Fibroblast of the aortic adventitia (primary cell): ENCODE data around the gene RGS10. TPM values are rescaled to one million over a fixed set of nuclear protein-coding genes. Genes with fewer than 3 reads are reported as not detected.

ENCODE experiments used
- DNase-seq: peaks from one replicate; pipeline ENCODE4 v3.0.0-alpha.2; 2010; ENCODE audit warnings: low read depth
- H3K4me3 ChIP-seq: 2 replicates; pipeline ENCODE4 v1.5.1; 2011; ENCODE audit warnings: low read depth, mild to moderate bottlenecking, control low read depth, low read length, moderate library complexity
- total RNA-seq: library from RNA; depleted of rRNA; stranded (reverse); fragments of >200 nt; gene quantifications from 2 replicates; pipeline ENCODE4 v1.2.3, GENCODE V29; 2012; ENCODE audit warnings: low replicate concordance
- TF ChIP-seq, protein P1 (sequence below): IDR thresholded peaks from 2 replicates; pipeline ENCODE4 v1.5.1; 2011; ENCODE audit warnings: mild to moderate bottlenecking, low read length, control low read depth, inconsistent platforms; ENCODE audit not compliant: insufficient read depth

RGS10 gene
- total RNA-seq, 1 donor, result 42.4 TPM

DNA sequence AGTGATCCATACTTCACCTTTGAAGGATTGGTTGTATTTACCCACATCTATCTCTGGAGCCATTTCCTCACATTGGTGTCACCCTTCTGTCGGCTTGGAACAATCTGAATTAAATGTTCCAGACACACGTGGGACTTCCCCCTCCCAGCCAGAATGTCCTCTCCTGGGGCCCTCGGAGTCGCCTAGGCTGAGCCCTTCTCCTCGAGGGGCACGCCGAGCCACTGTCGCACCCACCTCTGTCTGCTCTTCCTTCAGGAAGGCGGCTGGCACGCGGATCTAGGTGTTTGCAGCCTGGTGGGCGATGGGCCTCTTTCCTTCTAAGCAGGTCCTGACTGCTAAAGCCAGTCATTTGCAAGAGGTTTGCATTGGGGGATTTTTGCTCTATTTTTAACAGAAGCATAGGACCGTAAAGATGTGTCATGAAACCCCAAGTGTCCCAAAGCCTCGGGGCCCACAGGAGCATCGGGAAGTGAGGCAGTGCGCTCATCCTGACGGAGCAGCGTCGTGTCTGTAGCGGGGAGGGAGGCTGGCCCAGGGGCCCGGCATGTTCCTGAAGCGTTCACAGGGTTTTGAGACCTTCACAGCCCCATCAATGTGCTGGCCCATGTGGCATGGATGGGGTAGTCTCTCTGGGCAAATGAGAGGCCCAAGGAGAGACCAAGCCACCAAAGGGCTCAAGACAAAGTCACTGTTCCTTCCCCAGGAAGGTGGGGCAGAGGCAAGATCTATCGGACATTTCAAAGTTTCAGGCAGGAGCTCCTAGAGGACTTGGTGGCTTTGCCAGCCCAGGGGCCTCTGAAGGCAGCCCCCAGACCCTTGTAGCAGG is 86.7 kb downstream of the RGS10 start:
- DNase-seq, result no peak
- H3K4me3 ChIP-seq, result no peak overlapping the region
- TF ChIP-seq, protein P1, sequence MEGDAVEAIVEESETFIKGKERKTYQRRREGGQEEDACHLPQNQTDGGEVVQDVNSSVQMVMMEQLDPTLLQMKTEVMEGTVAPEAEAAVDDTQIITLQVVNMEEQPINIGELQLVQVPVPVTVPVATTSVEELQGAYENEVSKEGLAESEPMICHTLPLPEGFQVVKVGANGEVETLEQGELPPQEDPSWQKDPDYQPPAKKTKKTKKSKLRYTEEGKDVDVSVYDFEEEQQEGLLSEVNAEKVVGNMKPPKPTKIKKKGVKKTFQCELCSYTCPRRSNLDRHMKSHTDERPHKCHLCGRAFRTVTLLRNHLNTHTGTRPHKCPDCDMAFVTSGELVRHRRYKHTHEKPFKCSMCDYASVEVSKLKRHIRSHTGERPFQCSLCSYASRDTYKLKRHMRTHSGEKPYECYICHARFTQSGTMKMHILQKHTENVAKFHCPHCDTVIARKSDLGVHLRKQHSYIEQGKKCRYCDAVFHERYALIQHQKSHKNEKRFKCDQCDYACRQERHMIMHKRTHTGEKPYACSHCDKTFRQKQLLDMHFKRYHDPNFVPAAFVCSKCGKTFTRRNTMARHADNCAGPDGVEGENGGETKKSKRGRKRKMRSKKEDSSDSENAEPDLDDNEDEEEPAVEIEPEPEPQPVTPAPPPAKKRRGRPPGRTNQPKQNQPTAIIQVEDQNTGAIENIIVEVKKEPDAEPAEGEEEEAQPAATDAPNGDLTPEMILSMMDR, result no peak

DNA sequence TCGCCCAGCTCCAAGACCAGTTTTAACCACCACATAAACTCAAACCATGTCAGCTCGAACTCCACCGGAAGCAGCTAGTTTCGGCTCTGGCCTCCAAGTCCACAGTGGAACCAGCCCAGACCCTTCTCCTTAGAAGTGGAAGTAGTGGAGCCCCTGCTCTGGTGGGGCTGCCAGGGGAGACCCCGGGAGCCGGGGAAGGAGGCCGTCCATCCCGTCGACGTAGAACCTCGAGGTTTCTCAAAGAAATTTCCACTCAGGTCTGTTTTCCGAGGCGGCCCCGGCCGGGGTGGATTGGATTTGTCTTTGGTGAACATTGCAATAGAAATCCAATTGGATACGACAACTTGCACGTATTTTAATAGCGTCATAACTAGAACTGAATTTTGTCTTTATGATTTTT is 87.5 kb downstream of the RGS10 start:
- TF ChIP-seq, protein P1, result no peak
- DNase-seq, result no peak
- H3K4me3 ChIP-seq, result no peak overlapping the region

GRCh38 chr10:119454316-119454715 is 88.2 kb downstream of the RGS10 start:
- H3K4me3 ChIP-seq, result no peak overlapping the region
- TF ChIP-seq, protein P1, result no peak
- DNase-seq, result no peak

DNA sequence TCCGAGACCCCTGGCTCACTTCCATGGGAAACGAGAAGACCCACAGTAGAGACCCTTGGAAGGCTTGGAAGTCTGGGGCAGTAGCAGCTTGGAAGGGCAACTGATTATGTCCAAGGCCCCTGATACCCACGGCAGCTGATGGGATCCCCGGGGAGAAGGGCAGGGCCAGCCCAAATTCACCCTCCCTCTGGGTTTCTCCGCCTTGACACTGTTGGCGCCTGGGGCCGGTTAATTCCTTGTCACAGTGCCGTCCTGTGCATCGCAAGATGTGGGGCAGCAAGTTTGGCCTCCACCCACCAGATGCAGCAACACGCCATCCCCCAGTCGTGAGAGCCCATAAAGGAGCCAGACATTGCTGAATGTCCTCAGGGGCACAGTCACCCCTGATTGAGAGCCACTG is 89.2 kb downstream of the RGS10 start:
- no peak overlapping the region for H3K4me3 ChIP-seq
- TF ChIP-seq, protein P1, result no peak
- no peak for DNase-seq

DNA sequence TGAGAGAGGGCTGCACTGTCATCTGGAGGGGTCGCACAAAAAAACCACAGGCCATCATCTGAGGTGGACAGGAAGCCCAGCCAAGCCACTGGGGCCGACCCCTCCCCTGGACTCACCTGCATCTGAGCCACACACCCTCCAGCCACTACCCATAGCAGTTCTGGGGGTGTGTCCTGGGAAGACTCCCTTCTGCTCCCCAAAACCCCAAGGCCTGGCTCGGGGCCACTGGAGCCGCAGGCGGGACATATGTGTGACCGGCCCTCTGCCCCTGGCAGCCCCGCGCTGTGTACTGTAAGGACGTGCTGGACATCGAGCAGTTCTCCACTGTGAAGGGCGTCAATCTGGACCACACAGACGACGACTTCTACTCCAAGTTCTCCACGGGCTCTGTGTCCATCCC is 90.1 kb downstream of the RGS10 start:
- TF ChIP-seq, protein P1, result no peak
- DNase-seq, result no peak
- H3K4me3 ChIP-seq, result no peak overlapping the region

GRCh38 chr10:119451300-119451896 is 91.1 kb downstream of the RGS10 start:
- DNase-seq, result no peak
- TF ChIP-seq, protein P1, result no peak
- no peak overlapping the region for H3K4me3 ChIP-seq
